HepG2 (cell line): Measurements from ENCODE around the gene TUBE1. TPM values are rescaled to one million over a fixed set of nuclear protein-coding genes. Genes with fewer than 3 reads are reported as not detected.
A peak's percentile ranks its signal among the peaks of the same experiment; 100 is the strongest.

Experiments
- ATAC-seq: fragments of 200-7000 bp; cut with Tn5 transposase; 3 replicates; pipeline ENCODE4 v1.9.1; 2020; ENCODE audit warnings: mild to moderate bottlenecking, moderate library complexity
- BruUV-seq: library from RNA; stranded (reverse); fragments of 400-500 nt; replicated peaks from 2 replicates; lab custom pipeline; 2021; lab: Mats Ljungman, UMichigan
- CTCF ChIA-PET: fragments of 300-600 bp; formaldehyde crosslinking; extraction: SDS; loops from one replicate; lab custom pipeline; 2021; ENCODE audit warnings: low total read pairs, inconsistent platforms, low intra/inter-chr PET ratio; lab: Yijun Ruan, JAX
- POLR2A ChIA-PET: fragments of 350-600 bp; sonication (Branson Sonifier 250); formaldehyde crosslinking; loops from one replicate; lab custom pipeline; 2020; ENCODE audit warnings: antibody characterized with exemption, inconsistent platforms; lab: Yijun Ruan, JAX
- DNase-seq: peaks from one replicate; pipeline ENCODE4 v3.0.0-alpha.2; 2015; ENCODE audit warnings: low spot score
- FAIRE-seq: peaks from 3 replicates; lab custom pipeline; 2011; peaks lifted over from hg19 to GRCh38; lab: Jason Lieb, UNC
- H2AFZ ChIP-seq: one replicate; pipeline ENCODE4 v1.6.1; 2011; ENCODE audit warnings: low read length, inconsistent platforms
- H3K27ac ChIP-seq: fragments of 300-600 bp; 3 replicates; pipeline ENCODE4 v1.8.0; 2011; ENCODE audit warnings: mixed run types, mild to moderate bottlenecking, mixed read lengths, low read length, inconsistent platforms; ENCODE audit not compliant: insufficient read depth; ENCODE audit errors: extremely low read length
- H3K27me3 ChIP-seq, 2 experiments: fragments of 200-600 bp in 1 of 2; 2 replicates in 1 of 2; 3 replicates in 1 of 2; pipeline versions ENCODE4 v1.6.0 to v1.8.0; 2011; ENCODE audit warnings: low read length in 2 of 2, mild to moderate bottlenecking in 2 of 2, moderate library complexity in 2 of 2, inconsistent platforms in 1 of 2; ENCODE audit not compliant: insufficient read depth in 2 of 2, control insufficient read depth in 1 of 2
- H3K36me3 ChIP-seq, 2 experiments: fragments of 200-600 bp in 1 of 2; replicated peaks in 1 of 2; 2 replicates in 1 of 2; 3 replicates in 1 of 2; pipeline versions ENCODE4 v1.5.1 to v1.8.0; 2011; ENCODE audit warnings: low read length in 2 of 2, inconsistent platforms in 1 of 2; ENCODE audit not compliant: insufficient read depth in 2 of 2, control insufficient read depth in 1 of 2
- H3K4me1 ChIP-seq: 2 replicates; pipeline ENCODE4 v1.5.1; 2012; ENCODE audit warnings: low read length, inconsistent platforms; ENCODE audit not compliant: insufficient read depth
- H3K4me2 ChIP-seq: 2 replicates; pipeline ENCODE4 v1.6.0; 2011; ENCODE audit warnings: low read depth, low read length, inconsistent platforms
- H3K4me3 ChIP-seq, 3 experiments: fragments of 200-600 bp in 1 of 3; sonication (generic), shearing (Covaris generic) in 1 of 3; replicated peaks in 1 of 3; 2 replicates each; pipeline ENCODE4 v1.5.1; 2011 to 2016; ENCODE audit warnings: low read length in 3 of 3, inconsistent platforms in 2 of 3, low read depth in 2 of 3, mild to moderate bottlenecking in 2 of 3, control low read depth in 1 of 3, mixed read lengths in 1 of 3; ENCODE audit not compliant: insufficient read depth in 1 of 3
- H3K79me2 ChIP-seq: one replicate; pipeline ENCODE4 v1.6.1; 2011; ENCODE audit warnings: low read length, inconsistent platforms; ENCODE audit not compliant: insufficient read depth
- H3K9ac ChIP-seq: 2 replicates; pipeline ENCODE4 v1.6.0; 2011; ENCODE audit warnings: mild to moderate bottlenecking, low read depth, low read length, inconsistent platforms; ENCODE audit not compliant: insufficient read depth
- H3K9me3 ChIP-seq: 2 replicates; pipeline ENCODE4 v1.5.1; 2012; ENCODE audit warnings: mild to moderate bottlenecking, low read length
- H4K20me1 ChIP-seq: 2 replicates; pipeline ENCODE4 v1.6.0; 2011; ENCODE audit warnings: inconsistent platforms, mild to moderate bottlenecking, low read length, moderate library complexity; ENCODE audit not compliant: insufficient read depth
- MAFF ChIP-seq: IDR thresholded peaks from 2 replicates; pipeline ENCODE4 v1.6.1; 2011; ENCODE audit warnings: low read depth, low read length, improper control_type of control experiment
- MAFK ChIP-seq, 2 experiments: IDR thresholded peaks in 1 of 2; conservative IDR thresholded peaks in 1 of 2; 2 replicates each; pipeline ENCODE4 v1.6.1; 2011; ENCODE audit warnings: improper control_type of control experiment in 2 of 2, low read length in 2 of 2
- MTA3 ChIP-seq: sonication (generic); formaldehyde crosslinking; IDR thresholded peaks from 2 replicates; pipeline ENCODE4 v1.4.0; 2020; ENCODE audit warnings: missing genetic modification reagents
- PAWR ChIP-seq: sonication (generic); formaldehyde crosslinking; IDR thresholded peaks from 2 replicates; pipeline ENCODE4 v1.4.0; 2020; ENCODE audit warnings: missing genetic modification reagents, mild to moderate bottlenecking, borderline replicate concordance
- SUZ12 ChIP-seq: fragments of 150-350 bp; IDR thresholded peaks from 2 replicates; pipeline ENCODE4 v1.6.1; 2014; ENCODE audit warnings: low read depth, low read length
- U2AF2 ChIP-seq: fragments of 200-400 bp; formaldehyde crosslinking; IDR thresholded peaks from 2 replicates; pipeline ENCODE4 v1.6.1; 2017; ENCODE audit warnings: low read depth, mild to moderate bottlenecking, low read length
- ZNF572 ChIP-seq: sonication (generic); formaldehyde crosslinking; IDR thresholded peaks from 2 replicates; pipeline ENCODE4 v1.5.1; 2020; ENCODE audit warnings: mild to moderate bottlenecking, missing genetic modification reagents
- ZNF614 ChIP-seq: IDR thresholded peaks from 2 replicates; pipeline ENCODE4 v1.6.1; 2018; ENCODE audit warnings: missing biosample characterization, missing genetic modification reagents, inconsistent platforms, borderline replicate concordance
- ZNF672 ChIP-seq: sonication (generic); formaldehyde crosslinking; IDR thresholded peaks from 2 replicates; pipeline ENCODE4 v1.8.1; 2022; ENCODE audit warnings: missing genetic modification reagents
- WGBS: methylation state at CpG from one replicate; pipeline ENCODE4 v1.1.6; 2017; ENCODE audit warnings: low lambda C conversion rate; 5-methylcytosine and 5-hydroxymethylcytosine counted together
- in situ Hi-C: cut with HindIII; loops from 2 replicates; pipeline ENCODE4 v1.10.0; 2017; ENCODE audit warnings: low pct_unique_long_range_greater_than_20kb; ENCODE audit not compliant: extremely low pct_ligation_motif_present
- intact Hi-C: fragments of 100-400 bp; cut with micrococcal nuclease; formaldehyde crosslinking; loops from one replicate; pipeline ENCODE4 v1.10.0; 2022; ENCODE audit not compliant: unreplicated experiment
- polyA plus RNA-seq, 8 experiments: library from polyadenylated mRNA; depleted of rRNA in 3 of 8; stranded (reverse) in 7 of 8; unstranded in 1 of 8; fragments of >200 nt; fragmentation: Illumina TruSeq in 4 of 8; extraction: Trizol in 4 of 8; gene quantifications; 2 replicates each; pipeline versions ENCODE4 v1.2.1 to v1.2.3, GENCODE V29; 2011 to 2016; ENCODE audit warnings: low read depth in 4 of 8, missing spikeins in 1 of 8, mixed read lengths in 1 of 8; ENCODE audit not compliant: insufficient read depth in 1 of 8
- total RNA-seq, 5 experiments: library from RNA; depleted of rRNA; stranded (reverse); fragments of >200 nt; fragmentation: Illumina TruSeq; extraction: Trizol; gene quantifications; 2 replicates each; pipeline ENCODE4 v1.2.3, GENCODE V29; 2016; ENCODE audit warnings: low read depth in 1 of 5
- TF ChIP-seq, protein P1 (sequence below): sonication (generic); formaldehyde crosslinking; IDR thresholded peaks from 2 replicates; pipeline ENCODE4 v1.4.0; 2020; ENCODE audit warnings: missing genetic modification reagents

The TUBE1 gene
- total and polyA plus RNA-seq, 2 of the 13 experiments (the other 11 are each of a cell fraction or from before 2014, with no cell fraction given), result 17.3 to 22.6 TPM

DNA sequence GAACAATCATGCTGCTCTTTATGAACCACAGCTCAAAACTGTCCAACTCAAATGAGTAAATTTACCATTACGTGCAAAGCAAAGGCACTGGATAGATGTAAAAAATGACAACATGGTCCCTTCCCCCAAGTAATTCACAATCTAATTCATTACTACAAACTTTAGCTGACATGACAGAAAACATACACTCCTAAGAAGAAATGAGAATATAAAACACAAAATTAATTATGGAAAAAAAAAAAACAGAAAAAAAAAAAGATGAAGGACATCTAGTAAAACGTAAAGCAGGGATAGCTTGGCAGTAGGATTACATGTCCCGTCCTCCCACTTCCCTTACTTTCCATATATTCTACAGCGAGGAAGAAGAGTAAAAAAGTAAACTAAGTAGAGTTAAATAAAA lies 5.7 kb downstream of the TUBE1 start:
- no peak for TF ChIP-seq MTA3 (CRISPR knock-in tag)
- TF ChIP-seq MAFK (conservative IDR thresholded peaks at IDR 0.05 in 1 of 2, IDR thresholded peaks at IDR 0.05 in 1 of 2; ENCODE audit: low read length in 2 of 2), result peak; percentile 80 to 90
- TF ChIP-seq ZNF672, result no peak
- TF ChIP-seq, protein P1, sequence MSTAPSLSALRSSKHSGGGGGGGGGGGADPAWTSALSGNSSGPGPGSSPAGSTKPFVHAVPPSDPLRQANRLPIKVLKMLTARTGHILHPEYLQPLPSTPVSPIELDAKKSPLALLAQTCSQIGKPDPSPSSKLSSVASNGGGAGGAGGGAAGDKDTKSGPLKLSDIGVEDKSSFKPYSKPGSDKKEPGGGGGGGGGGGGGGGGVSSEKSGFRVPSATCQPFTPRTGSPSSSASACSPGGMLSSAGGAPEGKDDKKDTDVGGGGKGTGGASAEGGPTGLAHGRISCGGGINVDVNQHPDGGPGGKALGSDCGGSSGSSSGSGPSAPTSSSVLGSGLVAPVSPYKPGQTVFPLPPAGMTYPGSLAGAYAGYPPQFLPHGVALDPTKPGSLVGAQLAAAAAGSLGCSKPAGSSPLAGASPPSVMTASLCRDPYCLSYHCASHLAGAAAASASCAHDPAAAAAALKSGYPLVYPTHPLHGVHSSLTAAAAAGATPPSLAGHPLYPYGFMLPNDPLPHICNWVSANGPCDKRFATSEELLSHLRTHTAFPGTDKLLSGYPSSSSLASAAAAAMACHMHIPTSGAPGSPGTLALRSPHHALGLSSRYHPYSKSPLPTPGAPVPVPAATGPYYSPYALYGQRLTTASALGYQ (CRISPR knock-in tag), result no peak
- no peak for TF ChIP-seq SUZ12
- TF ChIP-seq ZNF614 (CRISPR knock-in tag), result no peak
- TF ChIP-seq MAFF, result peak; percentile 88
- TF ChIP-seq PAWR (CRISPR knock-in tag), result no peak
- TF ChIP-seq ZNF572 (CRISPR knock-in tag), result no peak
- TF ChIP-seq U2AF2, result no peak
- no peaks in the 10 kb centered on the region for H3K9me3 ChIP-seq
- H3K4me1 ChIP-seq, result no peaks in the 10 kb centered on the region
- in situ Hi-C loops (no loop called here), intact Hi-C loops (no loop called here)
- H3K79me2 ChIP-seq, result no peaks in the 10 kb centered on the region
- 93% methylated on average over 4 of the region's 4 CpGs for WGBS
- CTCF ChIA-PET, result no interaction called here
- H3K36me3 ChIP-seq, result no peaks in the 10 kb centered on the region; a peak in 2 of 5 replicates
- no peak for FAIRE-seq
- POLR2A ChIA-PET, result no interaction called here
- no peak overlapping the region for H3K27ac ChIP-seq
- no peaks in the 10 kb centered on the region for H3K27me3 ChIP-seq
- H2AFZ ChIP-seq, result no peak overlapping the region
- no peak overlapping the region for H3K4me2 ChIP-seq
- H4K20me1 ChIP-seq, result no peaks in the 10 kb centered on the region
- H3K9ac ChIP-seq, result no peak overlapping the region
- ATAC-seq, result no peak
- no peak for DNase-seq
- no peak overlapping the region for H3K4me3 ChIP-seq
- no TSS peak for BruUV-seq
